SK-N-SH (cell line): ENCODE data around the gene TWSG1. TPM values are rescaled to one million over a fixed set of nuclear protein-coding genes. Genes with fewer than 3 reads are reported as not detected.

Experiments
- CTCF ChIA-PET: fragments of 300-600, 350-600 bp; formaldehyde crosslinking; extraction: SDS; loops from one replicate; lab custom pipeline; 2021; lab: Yijun Ruan, JAX
- POLR2A ChIA-PET: fragments of 350-600 bp; sonication (Branson Sonifier 250); formaldehyde crosslinking; extraction: SDS; loops from one replicate; lab custom pipeline; 2020; ENCODE audit warnings: antibody characterized with exemption, inconsistent platforms; lab: Yijun Ruan, JAX
- DNase-seq: peaks from one replicate; pipeline ENCODE4 v3.0.0; 2012
- H2AFZ ChIP-seq: fragments of 200-600 bp; sonication (generic); 2 replicates; pipeline ENCODE4 v1.8.1; 2016; ENCODE audit warnings: antibody characterized with exemption, mild to moderate bottlenecking, low read depth
- H3F3A ChIP-seq: fragments of 200-600 bp; sonication (generic); replicated peaks from 2 replicates; pipeline ENCODE3; 2016; ENCODE audit warnings: antibody characterized with exemption, mild to moderate bottlenecking; ENCODE audit not compliant: insufficient read depth
- H3K27ac ChIP-seq, 2 experiments: fragments of 200-500 bp in 1 of 2; fragments of 200-600 bp in 1 of 2; sonication (Bioruptor generic) in 1 of 2; sonication (generic), shearing (Covaris generic) in 1 of 2; 2 replicates each; pipeline versions ENCODE4 v1.5.1 to v1.6.1; 2014 to 2016; ENCODE audit warnings: low read depth in 2 of 2, inconsistent platforms in 1 of 2, low read length in 1 of 2, mild to moderate bottlenecking in 1 of 2, mixed read lengths in 1 of 2
- H3K27me3 ChIP-seq: fragments of 200-600 bp; sonication (generic), shearing (Covaris generic); 2 replicates; pipeline ENCODE4 v1.6.1; 2016; ENCODE audit warnings: mixed run types; ENCODE audit not compliant: insufficient read depth
- H3K36me3 ChIP-seq, 2 experiments: fragments of 200-500 bp in 1 of 2; fragments of 200-600 bp in 1 of 2; sonication (Bioruptor generic) in 1 of 2; sonication (generic) in 1 of 2; replicated peaks in 1 of 2; 2 replicates each; pipeline versions ENCODE3 to v1.5.1; 2014 to 2016; ENCODE audit warnings: low read length in 1 of 2, mild to moderate bottlenecking in 1 of 2; ENCODE audit not compliant: insufficient read depth in 2 of 2, control insufficient read depth in 1 of 2
- H3K4me1 ChIP-seq, 2 experiments: fragments of 200-500 bp in 1 of 2; fragments of 200-600 bp in 1 of 2; sonication (Bioruptor generic) in 1 of 2; sonication (generic), shearing (Covaris generic) in 1 of 2; 2 replicates each; pipeline versions ENCODE4 v1.5.1 to v1.6.1; 2014 to 2016; ENCODE audit warnings: low read depth in 1 of 2, low read length in 1 of 2, mixed run types in 1 of 2; ENCODE audit not compliant: insufficient read depth in 2 of 2, control insufficient read depth in 1 of 2
- H3K4me2 ChIP-seq: fragments of 200-600 bp; sonication (generic), shearing (Covaris generic); 2 replicates; pipeline ENCODE4 v1.6.1; 2017; ENCODE audit warnings: mixed run types
- H3K4me3 ChIP-seq, 2 experiments: fragments of 200-500 bp in 1 of 2; fragments of 200-600 bp in 1 of 2; sonication (Bioruptor generic) in 1 of 2; sonication (generic), shearing (Covaris generic) in 1 of 2; 2 replicates each; pipeline versions ENCODE4 v1.5.1 to v1.8.1; 2014 to 2016; ENCODE audit warnings: low read depth in 2 of 2, inconsistent platforms in 1 of 2, low read length in 1 of 2, mild to moderate bottlenecking in 1 of 2, mixed read lengths in 1 of 2, moderate library complexity in 1 of 2
- H3K79me2 ChIP-seq: fragments of 200-600 bp; sonication (generic); 2 replicates; pipeline ENCODE4 v1.8.1; 2017; ENCODE audit warnings: mild to moderate bottlenecking; ENCODE audit not compliant: insufficient read depth
- H3K9ac ChIP-seq: fragments of 200-600 bp; sonication (generic); 2 replicates; pipeline ENCODE4 v1.6.1; 2017; ENCODE audit warnings: mixed run types
- H3K9me2 ChIP-seq: fragments of 200-600 bp; sonication (generic); 2 replicates; pipeline ENCODE4 v1.6.1; 2017; ENCODE audit warnings: mixed run types
- H3K9me3 ChIP-seq: fragments of 200-600 bp; sonication (generic); 2 replicates; pipeline ENCODE4 v1.6.1; 2017; ENCODE audit warnings: mixed run types, mild to moderate bottlenecking, moderate library complexity
- H4K20me1 ChIP-seq: fragments of 200-600 bp; sonication (generic); 2 replicates; pipeline ENCODE4 v1.6.1; 2017; ENCODE audit warnings: mild to moderate bottlenecking, mixed run types; ENCODE audit not compliant: insufficient read depth
- CHD2 ChIP-seq: fragments of 150-350 bp; IDR thresholded peaks from 2 replicates; pipeline ENCODE4 v1.6.1; 2018; ENCODE audit warnings: low read length; ENCODE audit not compliant: partially characterized antibody
- ELF1 ChIP-seq: IDR thresholded peaks from 2 replicates; pipeline ENCODE4 v1.4.0; 2012
- EP300 ChIP-seq, 2 experiments: IDR thresholded peaks; 2 replicates each; pipeline versions ENCODE4 v1.4.0 to v1.6.1; 2012; ENCODE audit warnings: borderline replicate concordance in 1 of 2, low read depth in 1 of 2, low read length in 1 of 2
- FOSL2 ChIP-seq: IDR thresholded peaks from 2 replicates; pipeline ENCODE4 v1.4.0; 2012; ENCODE audit warnings: low read depth, mild to moderate bottlenecking, moderate library complexity, borderline replicate concordance
- FOXJ3 ChIP-seq: sonication (generic); formaldehyde crosslinking; IDR thresholded peaks from 2 replicates; pipeline ENCODE4 v1.5.1; 2020; ENCODE audit warnings: mild to moderate bottlenecking, missing genetic modification reagents
- FOXM1 ChIP-seq: IDR thresholded peaks from 2 replicates; pipeline ENCODE4 v1.4.0; 2012; ENCODE audit warnings: low read depth, mild to moderate bottlenecking
- GATA2 ChIP-seq: sonication (generic); formaldehyde crosslinking; IDR thresholded peaks from 2 replicates; pipeline ENCODE4 v1.5.0; 2020; ENCODE audit warnings: mild to moderate bottlenecking, missing genetic modification reagents
- IRF3 ChIP-seq: fragments of 150-350 bp; IDR thresholded peaks from 2 replicates; pipeline ENCODE4 v1.6.1; 2016; ENCODE audit warnings: mild to moderate bottlenecking, low read depth, low read length
- JUND ChIP-seq: IDR thresholded peaks from 2 replicates; pipeline ENCODE4 v1.4.0; 2012
- MEF2A ChIP-seq: IDR thresholded peaks from 2 replicates; pipeline ENCODE4 v1.4.0; 2012; ENCODE audit warnings: low read depth, borderline replicate concordance
- MXI1 ChIP-seq: IDR thresholded peaks from 2 replicates; pipeline ENCODE4 v1.6.1; 2012; ENCODE audit warnings: mild to moderate bottlenecking, low read depth, low read length, improper control_type of control experiment
- NRF1 ChIP-seq: IDR thresholded peaks from 2 replicates; pipeline ENCODE4 v1.6.1; 2012; ENCODE audit warnings: low read depth, mild to moderate bottlenecking, low read length
- PBX3 ChIP-seq: IDR thresholded peaks from 2 replicates; pipeline ENCODE4; 2012
- POLR2AphosphoS5 ChIP-seq: IDR thresholded peaks from 2 replicates; pipeline ENCODE4 v1.6.1; 2012; ENCODE audit warnings: low read depth, low read length
- RAD21 ChIP-seq: IDR thresholded peaks from 2 replicates; pipeline ENCODE4 v1.6.1; 2012; ENCODE audit warnings: mild to moderate bottlenecking, low read length
- REST ChIP-seq: IDR thresholded peaks from 2 replicates; pipeline ENCODE4 v1.6.1; 2012; ENCODE audit warnings: mild to moderate bottlenecking, low read depth, low read length, moderate library complexity
- RFX5 ChIP-seq: IDR thresholded peaks from 2 replicates; pipeline ENCODE4 v1.6.1; 2012; ENCODE audit warnings: mild to moderate bottlenecking, improper control_type of control experiment, low read length
- RXRA ChIP-seq: IDR thresholded peaks from 2 replicates; pipeline ENCODE4 v1.4.0; 2012; ENCODE audit warnings: low read depth, mild to moderate bottlenecking, borderline replicate concordance
- SMC3 ChIP-seq: IDR thresholded peaks from 2 replicates; pipeline ENCODE4 v1.6.1; 2012; ENCODE audit warnings: low read depth, low read length, improper control_type of control experiment
- TAF1 ChIP-seq: IDR thresholded peaks from 2 replicates; pipeline ENCODE4 v1.6.1; 2012; ENCODE audit warnings: low read depth, mild to moderate bottlenecking, low read length, moderate library complexity, borderline replicate concordance
- TCF12 ChIP-seq: IDR thresholded peaks from 2 replicates; pipeline ENCODE4 v1.4.0; 2012
- TEAD4 ChIP-seq: IDR thresholded peaks from 2 replicates; pipeline ENCODE4 v1.4.0; 2012; ENCODE audit warnings: mild to moderate bottlenecking, borderline replicate concordance; ENCODE audit not compliant: insufficient read depth
- USF1 ChIP-seq: IDR thresholded peaks from 2 replicates; pipeline ENCODE4 v1.4.0; 2012; ENCODE audit warnings: low read depth, borderline replicate concordance
- WGBS: methylation state at CpG from one replicate; pipeline ENCODE4 v1.1.6; 2017; ENCODE audit warnings: low lambda C conversion rate; 5-methylcytosine and 5-hydroxymethylcytosine counted together
- polyA plus RNA-seq, 3 experiments: library from polyadenylated mRNA; depleted of rRNA; stranded (reverse); fragments of >200 nt; gene quantifications; 2 replicates each; pipeline ENCODE4 v1.2.3, GENCODE V29; 2012
- TF ChIP-seq, protein P1 (sequence below): IDR thresholded peaks from 2 replicates; pipeline ENCODE4 v1.4.0; 2012; ENCODE audit warnings: low read depth
- TF ChIP-seq, protein P2 (sequence below): fragments of 200-600 bp; sonication (generic); IDR thresholded peaks from 2 replicates; pipeline ENCODE4 v1.6.1; 2017; ENCODE audit warnings: antibody characterized with exemption, mild to moderate bottlenecking, moderate library complexity

Gene TWSG1
- 44.0 and 52.0 TPM in 2 replicates for polyA plus RNA-seq (2012; rRNA removed)
- 52.4 and 52.7 TPM in 2 replicates for polyA plus RNA-seq (2012; cell fraction: cytosol; rRNA removed)
- 13.3 and 20.6 TPM in 2 replicates for polyA plus RNA-seq (2012; cell fraction: nucleus; rRNA removed)

DNA sequence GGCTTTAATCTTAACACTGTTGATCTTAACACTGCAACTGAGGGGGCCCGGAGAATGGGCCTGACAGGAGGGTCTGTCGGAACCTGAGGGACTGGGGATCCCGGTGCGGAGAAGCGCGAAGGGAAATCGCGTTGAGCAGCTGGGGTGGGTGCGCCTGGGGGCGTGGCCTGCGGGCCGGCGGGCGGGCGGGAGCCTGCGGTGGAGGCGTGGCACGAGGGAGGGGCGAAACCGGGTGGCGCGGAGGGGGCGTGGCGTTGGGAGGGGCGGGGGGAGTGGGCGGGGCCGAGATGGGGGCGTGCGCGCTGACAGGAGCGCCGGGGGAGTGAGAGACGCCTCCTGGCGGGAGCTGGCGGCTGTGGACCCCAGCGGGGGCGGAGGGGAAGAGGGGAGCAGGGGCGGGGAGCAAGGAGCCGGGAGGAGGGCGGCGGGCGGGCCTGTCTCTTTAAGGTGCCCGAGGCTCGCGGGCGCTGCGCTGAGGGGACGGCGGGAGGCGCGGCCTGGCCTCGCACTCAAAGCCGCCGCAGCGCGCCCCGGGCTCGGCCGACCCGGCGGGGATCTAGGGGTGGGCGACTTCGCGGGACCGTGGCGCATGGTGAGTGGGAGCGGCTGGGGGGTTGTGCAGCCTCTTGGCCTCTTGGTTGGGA is at the start of gene TWSG1:
TSS of gene TWSG1 (plus strand) at position 445 of the 644 bp plus-strand sequence. CDS start 2,457 bp downstream, outside the sequence.
- Histone ChIP-seq H4K20me1 (no peaks in the 10 kb centered on the region), H3F3A (peaks cover 8% of the 10 kb centered on the region), H3K9me3 (no peaks in the 10 kb centered on the region), H3K27ac (peak within 1 kb of the TSS; percentile 74 to 78), H2AFZ (peak within 1 kb of the TSS; percentile 98), H3K4me2 (peak within 1 kb of the TSS; percentile 78), H3K9me2 (no peaks in the 10 kb centered on the region), H3K79me2 (peaks cover 41% of the 10 kb centered on the region), H3K4me1 (peaks cover 5 to 11% of the 10 kb centered on the region in 2 experiments; a peak in 3 of 4 replicates), H3K4me3 (peak within 1 kb of the TSS; percentile 76 to 92), H3K9ac (peak within 1 kb of the TSS; percentile 93), H3K27me3 (no peaks in the 10 kb centered on the region), H3K36me3 (peaks cover 9 to 14% of the 10 kb centered on the region in 2 experiments)
- POLR2A ChIA-PET = interaction anchor here (0.6 kb wide), 1 partner anchor 17 kb away, joined by 3 read pairs; no protein-coding TSS in a partner anchor
- 2% methylated on average over 27 of the region's 67 CpGs for WGBS
- TF ChIP-seq POLR2AphosphoS5 = peak; percentile 45; the same call in 1 of the 2 replicates
- TF ChIP-seq, protein P1, sequence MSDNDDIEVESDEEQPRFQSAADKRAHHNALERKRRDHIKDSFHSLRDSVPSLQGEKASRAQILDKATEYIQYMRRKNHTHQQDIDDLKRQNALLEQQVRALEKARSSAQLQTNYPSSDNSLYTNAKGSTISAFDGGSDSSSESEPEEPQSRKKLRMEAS = peak; percentile 41
- TF ChIP-seq, protein P2, sequence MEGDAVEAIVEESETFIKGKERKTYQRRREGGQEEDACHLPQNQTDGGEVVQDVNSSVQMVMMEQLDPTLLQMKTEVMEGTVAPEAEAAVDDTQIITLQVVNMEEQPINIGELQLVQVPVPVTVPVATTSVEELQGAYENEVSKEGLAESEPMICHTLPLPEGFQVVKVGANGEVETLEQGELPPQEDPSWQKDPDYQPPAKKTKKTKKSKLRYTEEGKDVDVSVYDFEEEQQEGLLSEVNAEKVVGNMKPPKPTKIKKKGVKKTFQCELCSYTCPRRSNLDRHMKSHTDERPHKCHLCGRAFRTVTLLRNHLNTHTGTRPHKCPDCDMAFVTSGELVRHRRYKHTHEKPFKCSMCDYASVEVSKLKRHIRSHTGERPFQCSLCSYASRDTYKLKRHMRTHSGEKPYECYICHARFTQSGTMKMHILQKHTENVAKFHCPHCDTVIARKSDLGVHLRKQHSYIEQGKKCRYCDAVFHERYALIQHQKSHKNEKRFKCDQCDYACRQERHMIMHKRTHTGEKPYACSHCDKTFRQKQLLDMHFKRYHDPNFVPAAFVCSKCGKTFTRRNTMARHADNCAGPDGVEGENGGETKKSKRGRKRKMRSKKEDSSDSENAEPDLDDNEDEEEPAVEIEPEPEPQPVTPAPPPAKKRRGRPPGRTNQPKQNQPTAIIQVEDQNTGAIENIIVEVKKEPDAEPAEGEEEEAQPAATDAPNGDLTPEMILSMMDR = peak; percentile 19
- no peak for TF ChIP-seq EP300 (IDR thresholded peaks at IDR 0.05; ENCODE audit: borderline replicate concordance in 1 of 2, low read depth in 1 of 2, low read length in 1 of 2)
- TF ChIP-seq FOSL2 = no peak
- TF ChIP-seq TCF12 = no peak
- no peak for TF ChIP-seq RFX5
- no peak for TF ChIP-seq JUND
- no peak for TF ChIP-seq MEF2A
- no peak for TF ChIP-seq FOXJ3 (CRISPR knock-in tag)
- no peak for TF ChIP-seq GATA2 (CRISPR knock-in tag)
- TF ChIP-seq USF1 = no peak
- no peak for TF ChIP-seq IRF3
- peak; percentile 16; the same call in 1 of the 2 replicates for TF ChIP-seq SMC3
- no peak for TF ChIP-seq RXRA
- no peak for TF ChIP-seq ELF1
- no peak for TF ChIP-seq FOXM1
- peak; percentile 41; the same call in 1 of the 2 replicates for TF ChIP-seq MXI1
- no peak for TF ChIP-seq PBX3
- peak; percentile 51 for TF ChIP-seq TAF1
- peak; percentile 23; the same call in 1 of the 2 replicates for TF ChIP-seq RAD21
- 0 out of 2 replicates have a peak, but pooled peaks have one; percentile 7 for TF ChIP-seq REST
- TF ChIP-seq NRF1 = no peak
- no peak for TF ChIP-seq TEAD4
- no peak for TF ChIP-seq CHD2
- CTCF ChIA-PET = interaction anchor here (0.8 to 2.0 kb wide), 7 partner anchors 35 to 269 kb away, joined by 3 to 7 read pairs (median 4); no protein-coding TSS in a partner anchor
- DNase-seq = peak; percentile 99
